H9 (cell line): Measurements from ENCODE around the gene CD247. TPM values are rescaled to one million over a fixed set of nuclear protein-coding genes. Genes with fewer than 3 reads are reported as not detected.

Experiments
- DNase-seq: peaks from one replicate; pipeline ENCODE4 v3.0.0-alpha.2; 2017
- H2AFZ ChIP-seq: one replicate; pipeline ENCODE4 v1.6.1; 2013; ENCODE audit warnings: mild to moderate bottlenecking, low read length, control low read depth, moderate library complexity
- H2AK5ac ChIP-seq: 2 replicates; pipeline ENCODE4 v1.6.1; 2013; ENCODE audit warnings: low read length, control low read depth, mixed read lengths; ENCODE audit not compliant: insufficient read length
- H2BK120ac ChIP-seq: one replicate; pipeline ENCODE4 v1.6.1; 2013; ENCODE audit warnings: low read depth, mild to moderate bottlenecking, low read length, control low read depth, inconsistent platforms; ENCODE audit not compliant: poor library complexity, severe bottlenecking
- H2BK12ac ChIP-seq: 2 replicates; pipeline ENCODE4 v1.6.1; 2013; ENCODE audit warnings: low read length, control low read depth, mixed read lengths, low read depth; ENCODE audit not compliant: insufficient read length
- H2BK15ac ChIP-seq: 2 replicates; pipeline ENCODE4 v1.6.1; 2013; ENCODE audit warnings: low read depth, low read length, control low read depth
- H2BK20ac ChIP-seq: one replicate; pipeline ENCODE4 v1.6.1; 2013; ENCODE audit warnings: low read depth, mild to moderate bottlenecking, low read length, control low read depth, inconsistent platforms; ENCODE audit not compliant: poor library complexity, severe bottlenecking
- H2BK5ac ChIP-seq: 2 replicates; pipeline ENCODE4 v1.6.1; 2013; ENCODE audit warnings: low read length, control low read depth, mixed read lengths; ENCODE audit not compliant: insufficient read length
- H3K14ac ChIP-seq: 2 replicates; pipeline ENCODE4 v1.6.1; 2013; ENCODE audit warnings: low read length, control low read depth; ENCODE audit not compliant: insufficient read depth
- H3K18ac ChIP-seq: 2 replicates; pipeline ENCODE4 v1.6.1; 2013; ENCODE audit warnings: low read depth, mild to moderate bottlenecking, mixed read lengths, low read length, control low read depth; ENCODE audit not compliant: insufficient read length
- H3K23ac ChIP-seq: 2 replicates; pipeline ENCODE4 v1.6.1; 2013; ENCODE audit warnings: low read length, control low read depth, mixed read lengths, low read depth; ENCODE audit not compliant: insufficient read length
- H3K23me2 ChIP-seq: 2 replicates; pipeline ENCODE4 v1.6.1; 2013; ENCODE audit warnings: low read depth, mild to moderate bottlenecking, mixed read lengths, low read length, control low read depth; ENCODE audit not compliant: insufficient read length, poor library complexity, severe bottlenecking
- H3K27ac ChIP-seq: 2 replicates; pipeline ENCODE4 v1.5.1; 2013; ENCODE audit warnings: low read length, control low read depth, mixed read lengths, low read depth; ENCODE audit not compliant: insufficient read length
- H3K27me3 ChIP-seq: 2 replicates; pipeline ENCODE4 v1.6.1; 2013; ENCODE audit warnings: low read length, control low read depth, inconsistent platforms; ENCODE audit not compliant: insufficient read depth
- H3K4ac ChIP-seq: 2 replicates; pipeline ENCODE4 v1.6.1; 2013; ENCODE audit warnings: low read depth, mild to moderate bottlenecking, control low read depth, inconsistent platforms, low read length, moderate library complexity
- H3K4me1 ChIP-seq: 2 replicates; pipeline ENCODE4 v1.6.1; 2013; ENCODE audit warnings: low read length, control low read depth, inconsistent platforms; ENCODE audit not compliant: insufficient read depth
- H3K4me2 ChIP-seq: 2 replicates; pipeline ENCODE4 v1.6.1; 2013; ENCODE audit warnings: low read length, control low read depth, mixed read lengths; ENCODE audit not compliant: insufficient read length, insufficient read depth
- H3K56ac ChIP-seq: 2 replicates; pipeline ENCODE4 v1.6.1; 2013; ENCODE audit warnings: low read depth, mild to moderate bottlenecking, mixed read lengths, low read length, control low read depth; ENCODE audit not compliant: insufficient read length
- H3K79me1 ChIP-seq: 2 replicates; pipeline ENCODE4 v1.6.1; 2013; ENCODE audit warnings: low read depth, mild to moderate bottlenecking, moderate library complexity, low read length, control low read depth, inconsistent platforms; ENCODE audit not compliant: insufficient read depth, poor library complexity, severe bottlenecking
- H3K79me2 ChIP-seq: 2 replicates; pipeline ENCODE4 v1.6.1; 2013; ENCODE audit warnings: low read length, control low read depth, inconsistent platforms; ENCODE audit not compliant: insufficient read depth
- H3K9ac ChIP-seq: 2 replicates; pipeline ENCODE4 v1.6.1; 2013; ENCODE audit warnings: low read length, control low read depth, mixed read lengths; ENCODE audit not compliant: insufficient read length; ENCODE audit errors: extremely low read depth
- H3K9me3 ChIP-seq: one replicate; pipeline ENCODE4 v1.6.1; 2013; ENCODE audit warnings: low read depth, low read length, inconsistent platforms; ENCODE audit not compliant: control insufficient read depth
- H3T11ph ChIP-seq: one replicate; pipeline ENCODE4 v1.6.1; 2013; ENCODE audit warnings: mild to moderate bottlenecking, low read length, control low read depth, inconsistent platforms
- H4K20me1 ChIP-seq: one replicate; pipeline ENCODE4 v1.6.1; 2013; ENCODE audit not compliant: control insufficient read depth, insufficient read length, insufficient read depth
- H4K5ac ChIP-seq: 2 replicates; pipeline ENCODE4 v1.6.1; 2013; ENCODE audit warnings: low read depth, mild to moderate bottlenecking, mixed read lengths, low read length, control low read depth; ENCODE audit not compliant: insufficient read length
- H4K8ac ChIP-seq: replicated peaks from 2 replicates; pipeline ENCODE4 v1.6.1; 2013; ENCODE audit warnings: low read length, control low read depth, mixed read lengths, low read depth; ENCODE audit not compliant: insufficient read length
- H4K91ac ChIP-seq: 2 replicates; pipeline ENCODE4 v1.6.1; 2013; ENCODE audit warnings: low read depth, mild to moderate bottlenecking, moderate library complexity, mixed read lengths, low read length, control low read depth; ENCODE audit not compliant: insufficient read length
- H3K27ac Mint-ChIP-seq, 3 experiments: 2 replicates in 2 of 3; 3 replicates in 1 of 3; pipeline ENCODE4 v1.8.0; 2020 to 2021; ENCODE audit warnings: mixed read lengths in 3 of 3, mild to moderate bottlenecking in 1 of 3, moderate library complexity in 1 of 3
- H3K27me3 Mint-ChIP-seq: 2 replicates; pipeline ENCODE4 v1.8.0; 2021; ENCODE audit warnings: low read depth, mild to moderate bottlenecking, moderate library complexity, mixed read lengths
- H3K36me3 Mint-ChIP-seq, 3 experiments: 2 replicates in 2 of 3; 3 replicates in 1 of 3; pipeline ENCODE4 v1.8.0; 2020 to 2021; ENCODE audit warnings: low read depth in 3 of 3, mixed read lengths in 3 of 3; ENCODE audit not compliant: insufficient read depth in 1 of 3
- H3K4me1 Mint-ChIP-seq, 2 experiments: 2 replicates each; pipeline ENCODE4 v1.8.0; 2020; ENCODE audit warnings: mixed read lengths in 2 of 2
- H3K4me3 Mint-ChIP-seq, 2 experiments: 2 replicates in 1 of 2; 3 replicates in 1 of 2; pipeline ENCODE4 v1.8.0; 2020 to 2021; ENCODE audit warnings: mild to moderate bottlenecking in 2 of 2, mixed read lengths in 2 of 2, moderate library complexity in 1 of 2
- H3K9me3 Mint-ChIP-seq, 2 experiments: 2 replicates in 1 of 2; 3 replicates in 1 of 2; pipeline ENCODE4 v1.8.0; 2020; ENCODE audit warnings: mild to moderate bottlenecking in 2 of 2, mixed read lengths in 2 of 2, moderate library complexity in 1 of 2
- CTCF ChIP-seq: fragments of 200-600 bp; sonication (generic); conservative IDR thresholded peaks from 3 replicates; pipeline ENCODE4 v1.8.0; 2021; ENCODE audit warnings: antibody characterized with exemption, mild to moderate bottlenecking
- WGBS: extraction: QIAGEN DNeasy Blood & Tissue Kit; methylation state at CpG from one replicate; pipeline ENCODE4 v1.1.7; 2013; ENCODE audit warnings: missing lambda C conversion rate, low lambda C conversion rate, mixed read lengths; ENCODE audit not compliant: insufficient read length; ENCODE audit errors: extremely low coverage; 5-methylcytosine and 5-hydroxymethylcytosine counted together
- total RNA-seq: library from RNA; stranded (reverse); gene quantifications from 2 replicates; pipeline ENCODE4 v1.2.1, GENCODE V29; 2021

CD247 gene
- total RNA-seq, 1 experiment from 2014 or later = 1.2 TPM

- no peak overlapping the region for H3K27ac ChIP-seq
- H3K4me1 Mint-ChIP-seq = peaks cover 0 to 6% of the 10 kb centered on the region in 2 experiments; a peak in 3 of 4 replicates
- no peaks in the 10 kb centered on the region for H3K4me1 ChIP-seq
- no peaks in the 10 kb centered on the region for H3K36me3 Mint-ChIP-seq
- no peaks in the 10 kb centered on the region for H3K27me3 ChIP-seq
- no peak overlapping the region for H3K4me2 ChIP-seq
- no peak overlapping the region for H4K8ac ChIP-seq
- no peak overlapping the region for H2BK12ac ChIP-seq
- no peak overlapping the region for H3K4ac ChIP-seq
- no peaks in the 10 kb centered on the region for H3K79me2 ChIP-seq
- H2AK5ac ChIP-seq = no peak overlapping the region
- no peaks in the 10 kb centered on the region for H3K79me1 ChIP-seq
- H2BK20ac ChIP-seq = no peak overlapping the region
- H4K20me1 ChIP-seq = no peaks in the 10 kb centered on the region
- no peaks in the 10 kb centered on the region for H3K23me2 ChIP-seq
- H3K27me3 Mint-ChIP-seq = no peaks in the 10 kb centered on the region
- H4K5ac ChIP-seq = no peak overlapping the region
- no peak overlapping the region for H2BK15ac ChIP-seq
- H2AFZ ChIP-seq = no peak overlapping the region
- H3K9ac ChIP-seq = no peak overlapping the region
- no peaks in the 10 kb centered on the region for H3K9me3 Mint-ChIP-seq
- H2BK120ac ChIP-seq = no peak overlapping the region
- H2BK5ac ChIP-seq = no peak overlapping the region
- DNase-seq = no peak
- no peaks in the 10 kb centered on the region for H3K9me3 ChIP-seq
- H4K91ac ChIP-seq = no peak overlapping the region
- H3K18ac ChIP-seq = no peak overlapping the region
- no peak for TF ChIP-seq CTCF
- no peak overlapping the region for H3K27ac Mint-ChIP-seq
- no peak overlapping the region for H3K4me3 Mint-ChIP-seq
- H3K23ac ChIP-seq = no peak overlapping the region
- H3T11ph ChIP-seq = no peak overlapping the region
- H3K56ac ChIP-seq = no peak overlapping the region
- WGBS = no CpG with 5 or more reads among the region's 19 CpGs
- H3K14ac ChIP-seq = no peak overlapping the region
These were observed 1.6 kb downstream of the CD247 start for GRCh38 chr1:167516404-167517388.
